Measurements from ENCODE around the gene PCDHB9.
"Not testable (repeated sequence)": the region's sequence is repeated elsewhere in the genome, so short reads cannot be mapped to it uniquely, and the experiment has no call there.

The PCDHB9 gene

DNA sequence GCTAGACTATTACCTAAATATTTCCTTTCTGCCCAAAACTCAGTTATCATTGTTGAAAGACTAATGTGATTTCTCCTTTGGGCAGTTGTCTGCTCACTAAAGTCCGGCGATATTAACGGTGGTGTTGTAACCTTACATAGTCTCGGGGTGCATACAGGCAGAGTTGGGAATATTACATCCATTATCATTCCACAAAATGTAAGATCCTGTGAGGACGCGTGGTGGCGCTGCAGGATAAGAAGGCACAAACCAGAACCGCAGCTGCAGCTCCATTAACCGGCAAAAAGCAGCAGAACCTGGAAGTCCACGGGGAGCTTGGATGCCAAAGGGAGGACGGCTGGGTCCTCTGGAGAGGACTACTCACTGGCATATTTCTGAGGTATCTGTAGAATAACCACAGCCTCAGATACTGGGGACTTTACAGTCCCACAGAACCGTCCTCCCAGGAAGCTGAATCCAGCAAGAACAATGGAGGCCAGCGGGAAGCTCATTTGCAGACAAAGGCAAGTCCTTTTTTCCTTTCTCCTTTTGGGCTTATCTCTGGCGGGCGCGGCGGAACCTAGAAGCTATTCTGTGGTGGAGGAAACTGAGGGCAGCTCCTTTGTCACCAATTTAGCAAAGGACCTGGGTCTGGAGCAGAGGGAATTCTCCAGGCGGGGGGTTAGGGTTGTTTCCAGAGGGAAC, 26.8 kb downstream of the PCDHB9 start, which contains the start of gene PCDHB13:
Gene PCDHB13 (plus strand): TSS at position 264 of the 684 bp plus-strand sequence. CDS start 205 bp downstream, at position 469.
- TF ChIP-seq, protein P1, sequence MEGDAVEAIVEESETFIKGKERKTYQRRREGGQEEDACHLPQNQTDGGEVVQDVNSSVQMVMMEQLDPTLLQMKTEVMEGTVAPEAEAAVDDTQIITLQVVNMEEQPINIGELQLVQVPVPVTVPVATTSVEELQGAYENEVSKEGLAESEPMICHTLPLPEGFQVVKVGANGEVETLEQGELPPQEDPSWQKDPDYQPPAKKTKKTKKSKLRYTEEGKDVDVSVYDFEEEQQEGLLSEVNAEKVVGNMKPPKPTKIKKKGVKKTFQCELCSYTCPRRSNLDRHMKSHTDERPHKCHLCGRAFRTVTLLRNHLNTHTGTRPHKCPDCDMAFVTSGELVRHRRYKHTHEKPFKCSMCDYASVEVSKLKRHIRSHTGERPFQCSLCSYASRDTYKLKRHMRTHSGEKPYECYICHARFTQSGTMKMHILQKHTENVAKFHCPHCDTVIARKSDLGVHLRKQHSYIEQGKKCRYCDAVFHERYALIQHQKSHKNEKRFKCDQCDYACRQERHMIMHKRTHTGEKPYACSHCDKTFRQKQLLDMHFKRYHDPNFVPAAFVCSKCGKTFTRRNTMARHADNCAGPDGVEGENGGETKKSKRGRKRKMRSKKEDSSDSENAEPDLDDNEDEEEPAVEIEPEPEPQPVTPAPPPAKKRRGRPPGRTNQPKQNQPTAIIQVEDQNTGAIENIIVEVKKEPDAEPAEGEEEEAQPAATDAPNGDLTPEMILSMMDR (conservative IDR thresholded peaks at IDR 0.05; ENCODE audit: low read length), result peak; percentile 38
- peak; percentile 30 for DNase-seq (ENCODE audit: low read depth)

DNA sequence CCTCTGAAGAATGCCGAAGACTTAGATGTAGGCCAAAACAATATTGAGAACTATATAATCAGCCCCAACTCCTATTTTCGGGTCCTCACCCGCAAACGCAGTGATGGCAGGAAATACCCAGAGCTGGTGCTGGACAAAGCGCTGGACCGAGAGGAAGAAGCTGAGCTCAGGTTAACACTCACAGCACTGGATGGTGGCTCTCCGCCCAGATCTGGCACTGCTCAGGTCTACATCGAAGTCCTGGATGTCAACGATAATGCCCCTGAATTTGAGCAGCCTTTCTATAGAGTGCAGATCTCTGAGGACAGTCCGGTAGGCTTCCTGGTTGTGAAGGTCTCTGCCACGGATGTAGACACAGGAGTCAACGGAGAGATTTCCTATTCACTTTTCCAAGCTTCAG, 27.6 kb downstream of the PCDHB9 start:
- H3K4me3 ChIP-seq (ENCODE audit: low read length); DNase-seq (ENCODE audit: low read depth): not testable (repeated sequence)

More for the DNA sequence above, 26.8 kb downstream of the PCDHB9 start, which contains the start of gene PCDHB13:
- H3K4me3 ChIP-seq (ENCODE audit: low read length), result peak within 1 kb of the TSS; percentile 20; the same call in 1 of the 2 replicates

DNA sequence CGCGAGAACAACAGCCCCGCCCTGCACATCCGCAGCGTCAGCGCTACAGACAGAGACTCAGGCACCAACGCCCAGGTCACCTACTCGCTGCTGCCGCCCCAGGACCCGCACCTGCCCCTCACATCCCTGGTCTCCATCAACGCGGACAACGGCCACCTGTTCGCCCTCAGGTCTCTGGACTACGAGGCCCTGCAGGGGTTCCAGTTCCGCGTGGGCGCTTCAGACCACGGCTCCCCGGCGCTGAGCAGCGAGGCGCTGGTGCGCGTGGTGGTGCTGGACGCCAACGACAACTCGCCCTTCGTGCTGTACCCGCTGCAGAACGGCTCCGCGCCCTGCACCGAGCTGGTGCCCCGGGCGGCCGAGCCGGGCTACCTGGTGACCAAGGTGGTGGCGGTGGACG, 28.5 kb downstream of the PCDHB9 start:
- not testable (repeated sequence) for H3K4me3 ChIP-seq (ENCODE audit: low read length); DNase-seq (ENCODE audit: low read depth)

DNA sequence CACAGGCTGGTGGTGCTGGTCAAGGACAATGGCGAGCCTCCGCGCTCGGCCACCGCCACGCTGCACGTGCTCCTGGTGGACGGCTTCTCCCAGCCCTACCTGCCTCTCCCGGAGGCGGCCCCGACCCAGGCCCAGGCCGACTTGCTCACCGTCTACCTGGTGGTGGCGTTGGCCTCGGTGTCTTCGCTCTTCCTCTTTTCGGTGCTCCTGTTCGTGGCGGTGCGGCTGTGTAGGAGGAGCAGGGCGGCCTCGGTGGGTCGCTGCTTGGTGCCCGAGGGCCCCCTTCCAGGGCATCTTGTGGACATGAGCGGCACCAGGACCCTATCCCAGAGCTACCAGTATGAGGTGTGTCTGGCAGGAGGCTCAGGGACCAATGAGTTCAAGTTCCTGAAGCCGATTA, 29.1 kb downstream of the PCDHB9 start:
- not testable (repeated sequence) for H3K4me3 ChIP-seq (ENCODE audit: low read length); DNase-seq (ENCODE audit: low read depth)

DNA sequence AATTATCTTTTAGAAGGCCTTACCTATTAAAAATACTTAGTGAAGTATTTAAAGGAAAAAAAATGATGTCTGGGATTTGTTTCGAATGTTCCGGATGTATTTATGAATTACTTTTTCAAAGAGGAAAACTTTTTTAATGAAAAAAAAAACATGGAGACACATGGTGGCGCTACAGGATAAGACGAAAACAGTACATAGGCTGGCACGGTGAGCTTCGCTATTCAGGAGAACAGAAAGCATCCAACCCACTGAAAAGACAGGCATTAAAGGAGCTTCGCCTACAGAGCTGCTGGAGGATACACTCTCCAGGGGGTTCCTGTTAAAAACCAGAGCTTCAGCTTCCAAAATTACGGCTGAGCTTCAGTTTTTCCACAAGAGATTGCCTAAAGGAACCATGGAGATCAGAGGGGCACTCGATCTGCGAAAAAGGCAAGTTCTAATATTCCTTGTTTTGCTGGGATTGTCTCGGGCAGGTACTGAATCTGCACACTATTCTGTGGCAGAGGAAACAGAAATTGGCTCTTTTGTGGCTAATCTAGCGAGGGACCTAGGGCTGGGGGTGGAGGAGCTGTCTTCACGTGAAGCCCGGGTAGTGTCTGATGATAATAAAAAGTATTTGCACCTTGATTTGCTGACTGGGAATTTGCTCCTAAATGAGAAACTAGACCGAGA, 36.3 kb downstream of the PCDHB9 start, which contains the start of gene PCDHB14:
Gene PCDHB14 (plus strand): TSS at position 232 of the 672 bp plus-strand sequence. CDS start 163 bp downstream, at position 395.
- TF ChIP-seq, protein P1 (conservative IDR thresholded peaks at IDR 0.05; ENCODE audit: low read length), result peak; percentile 34
- H3K4me3 ChIP-seq (ENCODE audit: low read length), result peak within 1 kb of the TSS; percentile 47
- DNase-seq (ENCODE audit: low read depth), result peak; percentile 44

GRCh38 chr5:141224844-141225243, 37.9 kb downstream of the PCDHB9 start:
- not testable (repeated sequence) for DNase-seq (ENCODE audit: low read depth); H3K4me3 ChIP-seq (ENCODE audit: low read length)

GRCh38 chr5:141225421-141225820, 38.5 kb downstream of the PCDHB9 start:
- not testable (repeated sequence) for DNase-seq (ENCODE audit: low read depth); H3K4me3 ChIP-seq (ENCODE audit: low read length)

DNA sequence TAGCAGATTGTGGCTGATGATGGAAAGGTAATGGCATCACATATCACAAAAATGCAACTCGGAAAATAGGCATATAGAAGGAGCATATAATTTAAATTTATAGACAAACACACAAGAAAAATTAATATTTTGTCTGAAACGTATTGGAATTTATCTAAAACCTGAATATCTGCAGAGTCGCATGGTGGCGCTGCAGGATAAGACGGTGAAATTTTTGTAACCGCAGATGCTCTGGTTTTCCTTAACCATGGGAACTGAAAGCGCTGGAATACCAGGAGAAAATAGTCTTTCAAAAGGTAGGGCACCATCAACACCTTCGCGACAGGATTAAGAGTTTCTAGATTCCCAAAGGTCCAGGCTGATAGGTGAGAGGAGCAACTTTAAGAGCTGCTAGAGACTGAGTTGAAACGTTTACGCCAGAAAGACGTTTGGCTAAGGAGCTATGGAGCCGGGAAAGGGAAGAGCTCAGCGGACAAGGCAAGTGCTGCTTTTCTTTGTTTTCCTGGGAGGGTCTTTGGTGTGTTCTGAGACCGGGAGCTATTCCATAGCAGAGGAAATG, 47.2 kb downstream of the PCDHB9 start:
- H3K4me3 ChIP-seq (ENCODE audit: low read length), result peak overlapping the region; percentile 37
- TF ChIP-seq, protein P1 (conservative IDR thresholded peaks at IDR 0.05; ENCODE audit: low read length), result peak; percentile 21
- DNase-seq (ENCODE audit: low read depth), result peak; percentile 5

DNA sequence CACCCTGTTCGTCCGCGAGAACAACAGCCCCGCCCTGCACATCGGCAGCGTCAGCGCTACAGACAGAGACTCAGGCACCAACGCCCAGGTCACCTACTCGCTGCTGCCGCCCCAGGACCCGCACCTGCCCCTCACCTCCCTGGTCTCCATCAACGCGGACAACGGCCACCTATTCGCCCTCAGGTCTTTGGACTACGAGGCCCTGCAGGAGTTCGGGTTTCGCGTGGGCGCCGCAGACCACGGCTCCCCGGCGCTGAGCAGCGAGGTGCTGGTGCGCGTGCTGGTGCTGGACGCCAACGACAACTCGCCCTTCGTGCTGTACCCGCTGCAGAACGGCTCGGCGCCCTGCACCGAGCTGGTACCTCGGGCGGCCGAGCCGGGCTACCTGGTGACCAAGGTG, 49.0 kb downstream of the PCDHB9 start:
- DNase-seq (ENCODE audit: low read depth), result not testable (repeated sequence)

DNA sequence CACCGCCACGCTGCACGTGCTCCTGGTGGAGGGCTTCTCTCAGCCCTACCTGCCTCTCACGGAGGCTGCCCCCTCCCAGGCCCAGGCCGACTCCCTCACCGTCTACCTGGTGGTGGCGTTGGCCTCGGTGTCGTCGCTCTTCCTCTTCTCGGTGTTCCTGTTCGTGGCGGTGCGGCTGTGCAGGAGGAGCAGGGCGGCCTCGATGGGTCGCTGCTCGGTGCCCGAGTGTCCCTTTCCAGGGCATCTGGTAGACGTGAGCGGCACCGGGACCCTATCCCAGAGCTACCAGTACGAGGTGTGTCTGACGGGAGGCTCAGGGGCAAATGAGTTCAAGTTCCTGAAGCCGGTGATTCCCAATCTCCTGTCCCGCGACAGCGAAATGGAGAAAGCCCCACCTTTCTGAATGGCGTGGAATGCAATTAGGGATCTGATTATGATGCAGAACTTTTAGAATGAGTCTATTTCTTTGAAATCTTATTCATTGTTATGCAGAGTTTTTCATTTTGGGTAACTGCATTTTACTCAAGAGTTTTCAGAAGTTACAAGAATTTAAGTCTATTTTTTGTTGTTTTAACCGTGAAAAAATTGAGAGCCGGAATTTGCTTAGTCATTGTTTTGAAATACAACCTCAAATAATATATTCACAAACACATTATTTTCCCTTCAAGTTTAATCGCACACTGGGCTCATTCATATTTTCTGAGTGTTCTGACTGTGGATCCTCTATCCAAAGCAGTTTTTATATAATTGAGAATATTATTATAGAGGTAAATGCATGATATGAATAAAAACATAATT, 49.8 kb downstream of the PCDHB9 start:
- no peak overlapping the region for H3K4me3 ChIP-seq (ENCODE audit: low read length)
- TF ChIP-seq, protein P1 (conservative IDR thresholded peaks at IDR 0.05; ENCODE audit: low read length), result no peak
- no peak for DNase-seq (ENCODE audit: low read depth)

More for the DNA sequence above, 49.0 kb downstream of the PCDHB9 start:
- not testable (repeated sequence) for H3K4me3 ChIP-seq (ENCODE audit: low read length)

All from AG10803 (cell line).